Measurements from ENCODE around the gene ADAMTS9.

ADAMTS9 gene, protein sequence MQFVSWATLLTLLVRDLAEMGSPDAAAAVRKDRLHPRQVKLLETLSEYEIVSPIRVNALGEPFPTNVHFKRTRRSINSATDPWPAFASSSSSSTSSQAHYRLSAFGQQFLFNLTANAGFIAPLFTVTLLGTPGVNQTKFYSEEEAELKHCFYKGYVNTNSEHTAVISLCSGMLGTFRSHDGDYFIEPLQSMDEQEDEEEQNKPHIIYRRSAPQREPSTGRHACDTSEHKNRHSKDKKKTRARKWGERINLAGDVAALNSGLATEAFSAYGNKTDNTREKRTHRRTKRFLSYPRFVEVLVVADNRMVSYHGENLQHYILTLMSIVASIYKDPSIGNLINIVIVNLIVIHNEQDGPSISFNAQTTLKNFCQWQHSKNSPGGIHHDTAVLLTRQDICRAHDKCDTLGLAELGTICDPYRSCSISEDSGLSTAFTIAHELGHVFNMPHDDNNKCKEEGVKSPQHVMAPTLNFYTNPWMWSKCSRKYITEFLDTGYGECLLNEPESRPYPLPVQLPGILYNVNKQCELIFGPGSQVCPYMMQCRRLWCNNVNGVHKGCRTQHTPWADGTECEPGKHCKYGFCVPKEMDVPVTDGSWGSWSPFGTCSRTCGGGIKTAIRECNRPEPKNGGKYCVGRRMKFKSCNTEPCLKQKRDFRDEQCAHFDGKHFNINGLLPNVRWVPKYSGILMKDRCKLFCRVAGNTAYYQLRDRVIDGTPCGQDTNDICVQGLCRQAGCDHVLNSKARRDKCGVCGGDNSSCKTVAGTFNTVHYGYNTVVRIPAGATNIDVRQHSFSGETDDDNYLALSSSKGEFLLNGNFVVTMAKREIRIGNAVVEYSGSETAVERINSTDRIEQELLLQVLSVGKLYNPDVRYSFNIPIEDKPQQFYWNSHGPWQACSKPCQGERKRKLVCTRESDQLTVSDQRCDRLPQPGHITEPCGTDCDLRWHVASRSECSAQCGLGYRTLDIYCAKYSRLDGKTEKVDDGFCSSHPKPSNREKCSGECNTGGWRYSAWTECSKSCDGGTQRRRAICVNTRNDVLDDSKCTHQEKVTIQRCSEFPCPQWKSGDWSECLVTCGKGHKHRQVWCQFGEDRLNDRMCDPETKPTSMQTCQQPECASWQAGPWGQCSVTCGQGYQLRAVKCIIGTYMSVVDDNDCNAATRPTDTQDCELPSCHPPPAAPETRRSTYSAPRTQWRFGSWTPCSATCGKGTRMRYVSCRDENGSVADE (N-terminal part only)
- long read RNA-seq, partial matches to known transcripts, result 0 of 2 reads
- long read RNA-seq, other reads (novel, unspliced or antisense), result 2 of 2 reads

GRCh38 chr3:64687781-64688604 is at the start of gene ADAMTS9:
TSS of gene ADAMTS9 (minus strand) at chr3:64688000. CDS start at chr3:64687657, 343 bp downstream.
- no peak for DNase-seq (ENCODE audit: low read depth in 1 of 2, low spot score in 1 of 2)
- no peak within 1 kb of the TSS for H3K27ac ChIP-seq (replicated peaks)
- no peak within 1 kb of the TSS for H3K4me3 ChIP-seq (replicated peaks; ENCODE audit: insufficient read depth, low read length)
- TF ChIP-seq POLR2AphosphoS5 (IDR thresholded peaks at IDR 0.05; ENCODE audit: low read depth) (no peak), SPI1 (IDR thresholded peaks at IDR 0.05; ENCODE audit: borderline replicate concordance, low read depth) (no peak), GABPA (IDR thresholded peaks at IDR 0.05; ENCODE audit: low read depth) (no peak)
- TF ChIP-seq, protein P1, sequence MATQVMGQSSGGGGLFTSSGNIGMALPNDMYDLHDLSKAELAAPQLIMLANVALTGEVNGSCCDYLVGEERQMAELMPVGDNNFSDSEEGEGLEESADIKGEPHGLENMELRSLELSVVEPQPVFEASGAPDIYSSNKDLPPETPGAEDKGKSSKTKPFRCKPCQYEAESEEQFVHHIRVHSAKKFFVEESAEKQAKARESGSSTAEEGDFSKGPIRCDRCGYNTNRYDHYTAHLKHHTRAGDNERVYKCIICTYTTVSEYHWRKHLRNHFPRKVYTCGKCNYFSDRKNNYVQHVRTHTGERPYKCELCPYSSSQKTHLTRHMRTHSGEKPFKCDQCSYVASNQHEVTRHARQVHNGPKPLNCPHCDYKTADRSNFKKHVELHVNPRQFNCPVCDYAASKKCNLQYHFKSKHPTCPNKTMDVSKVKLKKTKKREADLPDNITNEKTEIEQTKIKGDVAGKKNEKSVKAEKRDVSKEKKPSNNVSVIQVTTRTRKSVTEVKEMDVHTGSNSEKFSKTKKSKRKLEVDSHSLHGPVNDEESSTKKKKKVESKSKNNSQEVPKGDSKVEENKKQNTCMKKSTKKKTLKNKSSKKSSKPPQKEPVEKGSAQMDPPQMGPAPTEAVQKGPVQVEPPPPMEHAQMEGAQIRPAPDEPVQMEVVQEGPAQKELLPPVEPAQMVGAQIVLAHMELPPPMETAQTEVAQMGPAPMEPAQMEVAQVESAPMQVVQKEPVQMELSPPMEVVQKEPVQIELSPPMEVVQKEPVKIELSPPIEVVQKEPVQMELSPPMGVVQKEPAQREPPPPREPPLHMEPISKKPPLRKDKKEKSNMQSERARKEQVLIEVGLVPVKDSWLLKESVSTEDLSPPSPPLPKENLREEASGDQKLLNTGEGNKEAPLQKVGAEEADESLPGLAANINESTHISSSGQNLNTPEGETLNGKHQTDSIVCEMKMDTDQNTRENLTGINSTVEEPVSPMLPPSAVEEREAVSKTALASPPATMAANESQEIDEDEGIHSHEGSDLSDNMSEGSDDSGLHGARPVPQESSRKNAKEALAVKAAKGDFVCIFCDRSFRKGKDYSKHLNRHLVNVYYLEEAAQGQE (IDR thresholded peaks at IDR 0.05; ENCODE audit: insufficient replicate concordance, low read depth), result no peak
- TF ChIP-seq, protein P2, sequence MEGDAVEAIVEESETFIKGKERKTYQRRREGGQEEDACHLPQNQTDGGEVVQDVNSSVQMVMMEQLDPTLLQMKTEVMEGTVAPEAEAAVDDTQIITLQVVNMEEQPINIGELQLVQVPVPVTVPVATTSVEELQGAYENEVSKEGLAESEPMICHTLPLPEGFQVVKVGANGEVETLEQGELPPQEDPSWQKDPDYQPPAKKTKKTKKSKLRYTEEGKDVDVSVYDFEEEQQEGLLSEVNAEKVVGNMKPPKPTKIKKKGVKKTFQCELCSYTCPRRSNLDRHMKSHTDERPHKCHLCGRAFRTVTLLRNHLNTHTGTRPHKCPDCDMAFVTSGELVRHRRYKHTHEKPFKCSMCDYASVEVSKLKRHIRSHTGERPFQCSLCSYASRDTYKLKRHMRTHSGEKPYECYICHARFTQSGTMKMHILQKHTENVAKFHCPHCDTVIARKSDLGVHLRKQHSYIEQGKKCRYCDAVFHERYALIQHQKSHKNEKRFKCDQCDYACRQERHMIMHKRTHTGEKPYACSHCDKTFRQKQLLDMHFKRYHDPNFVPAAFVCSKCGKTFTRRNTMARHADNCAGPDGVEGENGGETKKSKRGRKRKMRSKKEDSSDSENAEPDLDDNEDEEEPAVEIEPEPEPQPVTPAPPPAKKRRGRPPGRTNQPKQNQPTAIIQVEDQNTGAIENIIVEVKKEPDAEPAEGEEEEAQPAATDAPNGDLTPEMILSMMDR (IDR thresholded peaks at IDR 0.05; ENCODE audit: insufficient read depth, low read length), result no peak
- peaks cover 38% of the 10 kb centered on the region for H3K27me3 ChIP-seq (ENCODE audit: insufficient read depth, poor library complexity, severe bottlenecking)

DNA sequence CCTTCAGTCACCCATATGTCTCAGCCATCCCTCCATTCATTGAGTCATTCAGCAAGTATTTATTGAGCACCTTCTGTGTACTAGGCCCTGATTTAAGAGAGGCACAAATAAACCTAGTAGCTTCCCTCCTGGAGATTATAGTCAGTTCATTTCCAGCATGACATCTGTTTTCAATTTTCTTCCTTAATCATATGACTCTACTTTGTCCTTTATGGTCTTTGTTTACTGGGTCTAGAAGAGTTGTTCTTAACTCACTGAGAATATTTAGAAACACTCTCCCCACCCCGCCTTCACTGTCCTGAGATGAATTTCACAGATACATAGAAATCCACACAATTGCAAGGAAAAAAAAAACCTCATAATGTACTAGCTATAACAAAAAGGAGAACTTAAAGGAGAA is 44.8 kb upstream of the ADAMTS9 start:
- no peak overlapping the region for H3K27ac ChIP-seq (replicated peaks)
- DNase-seq (ENCODE audit: low read depth in 1 of 2, low spot score in 1 of 2), result no peak
- H3K27me3 ChIP-seq (ENCODE audit: insufficient read depth, poor library complexity, severe bottlenecking), result no peaks in the 10 kb centered on the region
- H3K4me3 ChIP-seq (replicated peaks; ENCODE audit: insufficient read depth, low read length), result no peak overlapping the region
- no peak for TF ChIP-seq SPI1 (IDR thresholded peaks at IDR 0.05; ENCODE audit: borderline replicate concordance, low read depth)

DNA sequence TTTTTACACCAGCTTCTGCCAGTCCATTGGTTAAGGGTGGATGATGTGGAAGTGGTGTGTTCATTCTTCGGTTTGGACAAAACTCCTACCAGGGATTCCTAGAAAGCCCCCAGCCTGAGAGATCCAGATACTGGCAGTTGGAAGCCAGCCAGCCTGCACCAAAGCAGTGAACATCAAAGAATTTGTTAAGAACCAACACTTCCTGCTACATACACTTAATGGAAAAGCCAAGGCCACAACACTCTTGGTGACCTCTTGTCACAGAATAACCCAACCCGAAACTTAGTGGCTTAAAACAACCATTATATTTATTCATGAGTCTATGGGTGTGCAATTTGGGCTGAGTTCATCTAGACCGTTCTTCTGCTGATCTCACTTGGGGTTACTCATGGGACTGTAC is 42.9 kb upstream of the ADAMTS9 start:
- DNase-seq (ENCODE audit: low read depth in 1 of 2, low spot score in 1 of 2), result no peak
- TF ChIP-seq POLR2AphosphoS5 (IDR thresholded peaks at IDR 0.05; ENCODE audit: low read depth), result no peak
- TF ChIP-seq GABPA (IDR thresholded peaks at IDR 0.05; ENCODE audit: low read depth), result no peak
- TF ChIP-seq, protein P1 (IDR thresholded peaks at IDR 0.05; ENCODE audit: insufficient replicate concordance, low read depth), result no peak
- no peak for TF ChIP-seq SPI1 (IDR thresholded peaks at IDR 0.05; ENCODE audit: borderline replicate concordance, low read depth)
- TF ChIP-seq, protein P2 (IDR thresholded peaks at IDR 0.05; ENCODE audit: insufficient read depth, low read length), result no peak
- no peaks in the 10 kb centered on the region for H3K27me3 ChIP-seq (ENCODE audit: insufficient read depth, poor library complexity, severe bottlenecking)
- H3K27ac ChIP-seq (replicated peaks), result no peak overlapping the region
- no peak overlapping the region for H3K4me3 ChIP-seq (replicated peaks; ENCODE audit: insufficient read depth, low read length)
